GM21576 (cell line): Measurements from ENCODE around the gene SLC6A4.

Experiments
- ATAC-seq: cut with Tn5 transposase; IDR thresholded peaks from one replicate; pipeline ENCODE4 v1.9.1; 2021; ENCODE audit warnings: mild to moderate bottlenecking, moderate library complexity; ENCODE audit not compliant: unreplicated experiment

SLC6A4 gene

DNA sequence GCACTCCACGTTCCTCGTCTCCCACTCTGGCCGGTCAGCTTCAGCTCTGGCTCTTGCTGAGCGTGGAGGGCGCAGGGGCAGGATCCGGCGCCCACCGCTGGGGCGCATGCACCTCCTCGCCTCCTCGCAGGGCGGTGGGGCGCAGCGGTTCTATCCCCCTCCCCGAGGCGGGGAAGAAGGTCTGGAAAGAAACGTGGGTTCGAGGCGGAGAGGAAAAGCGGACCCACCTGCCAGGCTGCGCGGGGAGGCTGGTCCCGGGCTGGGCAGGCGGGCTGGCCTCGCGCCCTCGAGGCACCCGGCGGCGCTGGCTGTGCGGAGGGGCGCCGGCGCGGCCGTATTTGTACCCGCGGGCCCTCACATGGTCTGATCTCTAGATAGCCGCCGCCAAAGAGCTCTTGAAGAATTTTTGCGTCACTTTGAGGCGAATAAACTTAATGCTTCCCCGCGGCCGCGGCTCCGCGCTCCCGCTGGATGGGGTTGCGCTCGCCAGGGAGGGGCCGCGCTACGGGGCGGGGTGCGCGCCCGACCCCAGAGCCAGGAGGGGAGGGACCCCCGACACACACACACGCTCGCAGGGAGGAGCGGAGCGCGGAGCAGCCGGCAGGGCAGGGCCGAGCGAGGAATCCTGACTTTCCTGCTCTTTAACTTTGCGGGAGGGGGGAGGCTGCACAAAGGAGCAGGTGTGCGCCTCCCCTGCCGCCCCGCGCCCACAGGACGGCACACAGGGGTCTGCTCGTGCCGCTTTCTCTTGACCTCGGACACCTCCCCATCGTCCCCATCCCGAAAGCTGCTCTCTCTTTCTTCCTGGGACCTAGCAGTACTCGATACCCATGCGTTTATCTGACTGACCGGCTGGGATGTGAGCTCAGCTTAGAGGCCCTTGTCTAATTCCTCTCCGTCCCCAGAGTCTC is at the start of gene SLC6A4:
Gene SLC6A4, minus strand, starts transcription at position 312 of the 911 bp plus-strand sequence. CDS start 13,739 bp downstream, outside the sequence.
- ATAC-seq: no peak

DNA sequence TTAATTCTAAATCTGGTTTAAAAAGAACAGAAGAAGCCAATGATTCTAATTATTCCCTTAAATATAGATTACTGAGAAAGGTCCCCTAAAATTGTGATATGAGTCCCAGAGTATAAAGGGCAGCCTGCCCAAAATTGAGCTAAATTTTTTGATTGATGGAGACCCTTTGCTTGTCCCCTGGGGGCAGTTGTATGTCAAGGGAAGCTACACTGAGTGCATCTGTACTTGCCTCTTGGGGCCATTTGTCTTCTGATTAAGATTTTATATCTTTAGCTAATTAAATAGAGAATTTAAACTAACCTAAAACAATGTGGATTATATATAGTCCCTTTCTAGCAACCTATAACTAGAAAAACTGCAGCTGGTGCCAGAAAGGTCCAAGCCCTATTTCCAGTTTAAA is 43.7 kb upstream of the SLC6A4 start:
- ATAC-seq: no peak

DNA sequence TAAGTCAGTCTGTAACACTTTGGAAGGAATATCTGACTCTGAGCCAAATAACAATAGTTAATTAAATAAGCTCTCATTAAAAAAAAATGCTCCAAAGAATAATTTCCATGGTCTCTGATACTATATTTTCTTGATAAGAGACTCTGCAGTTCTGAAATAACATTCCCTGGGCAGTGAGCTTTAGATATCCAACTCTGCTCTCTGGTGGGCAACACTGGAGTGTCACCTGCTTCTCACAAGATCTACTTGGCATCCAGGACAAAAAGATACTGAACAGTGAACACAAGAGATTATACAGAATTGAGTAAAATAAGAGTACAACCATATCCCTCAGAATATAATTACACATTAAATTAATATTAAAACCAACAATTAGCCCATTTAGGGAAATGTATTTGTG is 42.5 kb upstream of the SLC6A4 start:
- ATAC-seq: no peak

DNA sequence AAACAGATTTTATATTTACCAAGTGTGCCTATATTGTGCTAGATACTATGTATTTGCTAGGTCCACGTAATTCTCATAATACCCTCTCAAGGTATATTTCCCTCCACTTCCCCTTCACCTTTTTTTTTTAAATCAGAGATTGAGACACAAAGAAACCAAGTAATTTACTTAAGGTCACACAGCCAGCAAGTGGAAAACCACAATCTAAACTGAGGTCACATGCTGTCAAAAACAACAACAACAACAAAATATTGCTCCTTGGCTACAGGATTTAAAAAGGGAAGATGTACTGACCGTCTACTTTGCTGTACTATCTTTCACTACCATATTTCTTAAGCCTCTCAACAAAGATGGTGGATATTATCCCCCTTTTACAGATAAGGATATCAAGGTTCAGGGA is 40.4 kb upstream of the SLC6A4 start:
- ATAC-seq: no peak

DNA sequence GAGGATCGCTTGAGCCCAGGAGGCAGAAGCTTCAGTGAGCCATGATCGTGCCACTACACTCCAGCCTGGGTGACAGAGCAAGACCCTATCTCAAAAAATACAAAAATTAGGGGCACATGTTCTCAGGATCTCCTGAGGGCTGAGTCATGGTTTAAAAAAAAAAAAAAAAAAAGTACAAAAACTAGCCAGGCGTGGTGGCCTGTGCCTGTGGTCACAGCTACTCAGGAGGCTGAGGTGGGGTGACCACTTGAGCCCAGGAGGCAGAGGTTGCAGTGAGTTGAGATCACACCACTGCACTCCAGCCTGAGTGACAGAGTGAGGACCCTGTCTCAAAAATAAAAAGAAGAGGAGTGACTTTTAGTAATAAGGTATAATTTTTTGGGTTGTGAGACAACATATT is 39.4 kb upstream of the SLC6A4 start:
- no peak for ATAC-seq

DNA sequence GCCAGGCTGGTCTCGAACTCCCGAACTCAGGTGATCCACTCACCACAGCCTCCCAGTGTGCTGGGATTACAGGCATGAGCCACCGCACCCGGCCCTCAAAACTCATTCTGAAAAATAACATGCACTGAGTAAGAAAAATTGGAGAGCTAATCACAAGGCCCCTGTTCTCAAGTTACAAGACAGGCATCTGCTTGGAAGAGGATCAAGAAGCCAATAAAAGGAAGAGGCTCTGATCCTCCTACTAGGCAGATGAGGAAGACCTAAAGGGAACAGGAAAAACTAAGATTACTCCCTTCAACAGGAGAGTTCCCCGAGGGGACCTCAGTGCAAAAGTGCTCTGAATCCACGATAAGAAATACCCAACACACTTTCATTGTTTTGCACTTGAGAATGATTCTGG is 37.9 kb upstream of the SLC6A4 start:
- ATAC-seq: no peak

DNA sequence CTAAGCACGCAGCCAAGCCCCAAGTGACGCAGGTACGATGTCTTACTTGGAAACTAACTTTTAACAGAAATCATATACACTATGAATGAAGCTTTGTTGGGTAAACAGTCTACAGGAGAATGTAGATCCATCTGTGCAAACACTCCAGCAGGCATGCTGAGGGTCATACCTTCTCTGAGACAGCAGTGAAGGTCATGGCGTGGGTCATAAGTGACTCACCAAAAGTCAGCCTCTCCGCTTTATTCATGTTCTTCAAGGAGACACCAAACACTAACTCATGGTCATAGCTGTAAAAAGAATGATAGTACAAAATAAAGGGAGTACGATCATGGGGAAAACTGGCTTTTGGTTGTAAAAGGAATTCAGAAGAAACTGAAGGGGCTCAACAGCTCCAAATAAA is 35.6 kb upstream of the SLC6A4 start:
- ATAC-seq: no peak

DNA sequence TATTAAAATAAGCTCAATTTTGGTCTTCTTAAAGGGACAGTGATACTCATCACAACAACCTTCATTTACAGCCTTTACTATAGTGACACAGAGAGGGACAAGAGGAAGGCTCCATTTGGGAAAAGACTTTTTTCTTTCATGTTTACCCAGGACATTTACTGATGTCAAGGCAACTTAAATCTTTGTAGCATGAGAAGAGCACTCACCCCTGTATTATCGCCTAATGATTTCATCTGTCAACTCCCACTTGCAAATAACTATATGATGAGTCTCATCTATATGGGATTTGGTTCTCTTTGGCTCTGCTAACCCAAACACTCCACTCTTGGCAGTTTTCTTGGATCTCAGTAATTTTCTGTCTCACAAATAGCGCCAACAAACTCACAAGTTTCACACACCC is 32.1 kb upstream of the SLC6A4 start:
- no peak for ATAC-seq

DNA sequence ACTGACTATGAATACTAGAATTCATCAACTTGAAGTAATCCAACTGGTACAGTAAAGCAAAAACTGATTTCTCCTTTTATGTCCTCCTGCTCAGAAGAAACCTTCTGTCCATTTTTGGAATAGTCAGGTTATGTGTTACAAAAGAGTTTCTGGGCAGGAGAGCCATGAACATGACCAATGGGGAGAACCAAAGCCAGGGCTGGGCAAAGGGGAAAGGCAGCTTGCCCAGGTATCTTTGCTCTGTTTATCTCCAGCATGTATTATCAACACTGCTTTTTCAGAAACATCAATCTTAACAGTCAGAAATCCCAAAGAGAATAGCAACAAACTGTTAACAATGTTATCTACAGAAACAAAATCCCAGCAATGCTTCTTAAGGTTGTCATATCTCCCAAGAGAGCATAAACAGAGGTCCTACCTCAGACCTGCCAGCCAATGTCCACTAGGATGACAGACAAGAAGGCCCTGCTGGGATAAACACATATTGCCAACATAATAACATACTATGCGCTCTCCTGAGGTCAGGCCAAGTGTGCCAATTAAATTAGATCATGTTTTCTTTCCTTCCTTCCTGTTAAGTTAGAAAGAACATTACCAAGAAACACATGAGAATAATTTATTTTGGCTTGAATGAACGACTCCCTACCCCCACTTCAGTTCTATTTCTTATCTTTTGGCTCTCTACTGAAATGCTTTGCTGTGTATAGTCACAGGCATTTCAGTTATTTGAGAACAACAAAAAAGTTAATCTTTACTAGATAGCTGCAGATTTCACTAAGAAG is 28.2 kb upstream of the SLC6A4 start:
- no peak for ATAC-seq

DNA sequence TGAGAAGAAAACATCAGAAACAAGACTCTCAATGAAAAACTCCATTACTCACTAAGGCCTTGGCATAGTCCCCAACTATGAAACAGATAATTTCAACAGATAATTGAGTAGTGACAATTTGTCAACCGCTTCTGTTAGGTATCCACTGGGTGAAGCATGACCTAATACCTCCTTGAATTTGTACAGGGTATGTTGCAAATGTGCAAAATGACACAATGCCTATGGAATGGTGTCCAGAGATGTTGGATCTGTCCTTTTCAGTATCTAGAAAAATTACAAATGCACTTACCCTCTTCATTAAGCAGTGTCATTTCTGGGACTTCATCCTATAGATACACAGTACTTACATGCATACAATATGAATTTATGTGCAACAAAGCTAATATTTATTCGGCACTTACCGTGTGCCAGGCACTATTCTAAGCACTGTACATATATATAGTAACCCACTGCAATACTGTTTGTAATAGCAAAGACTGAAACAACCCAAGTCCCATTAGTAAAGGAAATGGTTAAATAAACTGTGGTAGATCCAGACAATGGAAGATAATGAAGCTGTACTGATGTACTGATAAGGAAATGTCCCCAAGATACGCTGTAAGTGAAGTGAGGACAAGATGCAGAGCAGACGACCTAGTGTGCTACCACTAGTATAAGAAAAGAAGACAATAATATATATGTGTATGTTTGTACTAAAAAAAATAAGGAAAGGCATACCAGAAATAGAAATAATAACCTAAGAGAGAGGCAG is 21.4 kb upstream of the SLC6A4 start:
- ATAC-seq: no peak

DNA sequence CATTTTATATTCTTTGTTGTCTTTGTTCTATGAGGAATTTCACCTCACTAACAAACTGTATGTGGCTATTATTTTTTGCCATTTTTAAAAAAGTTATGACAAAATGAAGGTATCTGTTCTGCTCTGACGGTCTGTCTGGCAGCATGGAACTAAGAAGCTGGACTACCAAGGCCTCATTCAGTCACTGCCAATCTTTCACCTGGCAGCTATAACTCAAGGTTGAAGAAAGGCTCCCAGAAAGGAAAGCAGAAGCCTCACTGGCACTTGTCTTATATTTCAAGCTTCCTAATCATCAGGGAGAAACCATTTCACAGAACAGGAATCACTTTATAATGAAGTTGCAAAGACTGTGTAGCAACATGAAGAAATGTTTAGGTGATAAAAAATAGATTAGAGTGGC is 18.7 kb upstream of the SLC6A4 start:
- no peak for ATAC-seq

DNA sequence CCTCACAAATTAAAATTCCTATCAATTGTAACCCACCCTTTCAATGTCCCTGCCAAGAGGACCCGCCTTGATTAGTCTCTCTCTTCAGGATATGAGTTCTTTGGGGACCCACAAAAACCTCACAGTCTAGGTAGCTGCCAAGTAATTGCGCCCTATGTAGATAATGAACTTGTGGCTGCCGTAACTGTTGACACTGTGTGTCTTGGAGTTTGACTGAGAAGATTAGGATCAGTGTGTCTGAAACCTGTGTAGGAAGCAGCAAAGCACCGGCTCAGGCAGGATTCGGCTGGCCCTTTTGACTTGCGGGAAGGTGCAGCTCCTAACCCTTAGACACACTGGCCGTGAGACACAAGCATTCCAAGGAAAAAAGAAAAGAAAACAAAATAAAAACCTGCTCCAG is 17.8 kb upstream of the SLC6A4 start:
- ATAC-seq: no peak

DNA sequence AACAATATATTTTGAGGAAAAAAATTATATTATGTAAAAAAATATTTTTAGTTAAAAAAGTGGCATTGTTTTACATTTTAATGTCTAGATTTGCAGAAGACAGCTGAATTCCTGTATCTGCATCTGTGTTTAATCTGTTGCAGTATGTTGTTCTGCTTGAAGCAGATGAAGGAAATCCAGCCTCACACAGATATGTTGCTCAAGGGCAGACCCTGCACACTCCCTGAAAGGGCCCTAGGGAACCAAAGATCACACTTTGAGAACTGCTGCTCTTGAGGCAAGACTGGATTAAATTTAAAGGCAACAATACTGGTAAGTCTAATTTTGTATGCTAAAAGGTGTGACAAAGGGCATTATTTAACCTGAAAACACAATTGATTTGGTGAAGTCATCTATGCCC is 16.4 kb upstream of the SLC6A4 start:
- no peak for ATAC-seq

DNA sequence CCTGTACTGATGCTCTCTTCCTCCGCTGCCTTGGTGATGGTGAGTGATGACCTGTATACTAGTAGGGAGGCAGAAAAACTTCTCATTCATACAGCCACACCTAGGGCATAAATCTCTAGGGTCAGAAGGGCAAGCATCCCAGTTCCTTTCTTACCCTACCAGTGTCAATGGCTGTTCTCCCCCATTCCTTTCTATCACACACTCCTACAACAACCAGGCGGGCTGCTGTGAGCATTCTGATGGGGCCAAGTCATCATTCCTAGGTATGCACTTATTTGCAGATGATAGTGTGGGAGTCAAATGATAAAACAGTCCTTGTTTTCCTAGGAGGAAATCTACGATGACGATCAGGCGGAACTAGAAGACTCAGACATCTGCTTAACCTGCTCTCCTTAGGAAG is 14.0 kb upstream of the SLC6A4 start:
- no peak for ATAC-seq

DNA sequence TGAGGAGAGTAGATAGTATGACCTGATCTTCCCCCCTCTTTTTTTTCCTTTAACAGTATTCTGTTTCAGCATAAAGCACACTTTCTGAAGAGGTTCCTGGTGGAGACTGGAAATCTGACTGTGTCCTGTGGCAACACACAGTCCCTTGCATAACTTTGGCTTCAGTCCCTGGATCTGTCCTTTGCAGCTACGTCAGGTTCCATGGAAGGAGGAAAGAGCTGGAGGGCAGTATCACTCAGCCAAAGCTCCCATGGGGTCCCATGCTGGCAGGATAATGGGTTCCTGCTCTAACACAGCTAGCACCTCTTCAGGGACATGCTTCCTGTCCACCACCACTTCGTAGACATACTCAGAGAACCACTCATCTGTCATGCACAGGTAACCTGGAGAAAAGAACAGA is 13.3 kb upstream of the SLC6A4 start:
- ATAC-seq: no peak

DNA sequence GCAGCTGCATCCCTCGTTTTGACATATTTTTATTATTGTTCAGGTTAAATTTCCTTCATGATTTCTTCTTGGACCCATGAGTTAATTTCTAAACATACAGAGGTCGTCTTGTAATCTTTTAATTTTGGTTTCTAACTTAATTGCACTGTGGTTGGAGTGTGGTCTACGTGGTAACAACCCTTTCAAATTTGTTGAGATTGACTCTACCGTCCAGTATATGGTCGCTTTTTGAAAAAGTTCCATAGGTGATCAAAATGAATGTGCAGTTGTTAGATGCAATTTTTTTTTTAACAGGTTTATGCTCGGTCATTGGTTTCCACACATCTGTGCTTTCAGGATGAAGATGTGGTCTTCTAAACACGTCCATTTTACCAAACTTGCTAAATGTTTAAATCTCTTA is 11.0 kb upstream of the SLC6A4 start:
- no peak for ATAC-seq

DNA sequence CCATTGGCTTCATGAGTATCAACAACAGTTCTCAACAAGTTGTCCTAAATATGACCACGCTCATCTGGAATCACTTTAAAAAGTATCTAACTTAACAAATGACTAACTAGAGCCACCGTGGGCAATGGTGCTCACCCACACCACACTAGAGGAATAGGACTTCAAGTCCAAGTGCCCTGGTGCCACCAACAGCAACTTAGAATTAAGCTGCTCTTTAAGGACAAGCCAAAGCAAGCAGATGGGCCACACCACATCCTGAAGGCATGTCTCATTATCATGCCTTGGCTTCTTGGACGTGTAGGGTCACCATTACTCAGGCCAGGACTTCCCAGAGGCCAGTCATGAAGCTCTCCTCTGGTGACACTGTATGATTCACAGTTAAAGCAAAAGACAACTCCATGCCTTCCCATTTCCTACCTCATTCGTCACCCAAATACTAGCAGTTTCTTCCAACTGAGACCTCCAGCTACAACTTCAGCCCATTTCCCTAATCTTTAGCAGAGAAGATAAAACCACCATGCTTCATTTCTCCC is 9.4 kb upstream of the SLC6A4 start:
- ATAC-seq: no peak

DNA sequence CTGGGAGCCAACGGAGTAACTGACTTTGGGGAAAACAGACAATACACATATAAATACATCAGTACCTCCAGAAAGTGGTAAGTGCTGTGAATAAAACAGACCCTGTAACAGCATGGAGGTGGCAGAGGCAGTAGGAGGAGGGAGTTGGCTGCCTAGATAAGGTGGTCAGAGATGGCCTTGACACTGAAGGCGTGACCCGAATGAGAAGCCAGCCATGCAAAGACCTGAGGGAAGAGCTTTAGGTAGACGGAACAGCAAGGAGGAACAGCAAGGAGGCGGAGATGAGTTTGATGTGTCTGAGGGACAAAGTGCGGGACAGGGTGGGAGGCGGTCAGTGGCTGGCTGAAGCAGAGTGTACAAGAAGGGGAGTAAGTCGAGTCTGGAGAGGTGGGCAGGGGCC is 8.1 kb upstream of the SLC6A4 start:
- ATAC-seq: no peak

DNA sequence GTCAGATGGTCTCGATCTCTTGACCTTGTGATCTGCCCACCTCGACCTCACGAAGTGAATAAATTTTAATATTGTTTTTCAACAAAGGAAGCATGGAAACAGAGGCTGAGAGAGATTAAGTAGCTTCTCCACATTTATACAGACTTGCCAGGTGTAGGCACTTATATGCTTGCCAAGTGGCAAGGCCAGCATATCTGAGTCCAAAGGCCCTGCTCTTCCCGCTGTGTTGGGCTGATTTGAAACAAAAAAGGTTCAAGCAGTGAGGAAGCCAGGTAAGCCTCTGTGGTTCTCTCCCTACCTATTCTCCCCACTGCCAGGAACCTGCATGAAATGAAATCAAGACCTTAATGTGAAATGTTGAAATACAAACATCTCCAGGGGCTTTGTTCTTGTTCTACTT is 7.5 kb upstream of the SLC6A4 start:
- no peak for ATAC-seq

DNA sequence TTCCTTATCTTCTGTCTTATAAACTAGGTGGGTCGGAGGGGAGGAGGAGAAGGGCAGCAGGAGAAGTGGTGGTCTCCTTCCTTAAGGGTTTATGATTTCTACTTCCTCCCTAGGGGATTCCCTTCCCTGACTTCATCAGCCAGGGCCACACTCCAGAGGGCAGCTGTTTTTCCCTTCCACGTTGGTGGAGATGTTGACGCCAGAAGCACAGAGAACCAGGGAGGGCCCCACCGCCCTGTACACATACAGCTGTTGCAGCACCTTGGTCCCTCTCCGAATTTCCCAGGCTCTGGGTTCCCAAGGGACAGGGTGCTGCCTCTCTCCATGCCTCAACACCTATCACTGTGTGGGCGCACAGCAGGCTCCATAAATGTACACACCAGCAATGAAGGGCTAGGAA is 5.6 kb upstream of the SLC6A4 start:
- no peak for ATAC-seq

DNA sequence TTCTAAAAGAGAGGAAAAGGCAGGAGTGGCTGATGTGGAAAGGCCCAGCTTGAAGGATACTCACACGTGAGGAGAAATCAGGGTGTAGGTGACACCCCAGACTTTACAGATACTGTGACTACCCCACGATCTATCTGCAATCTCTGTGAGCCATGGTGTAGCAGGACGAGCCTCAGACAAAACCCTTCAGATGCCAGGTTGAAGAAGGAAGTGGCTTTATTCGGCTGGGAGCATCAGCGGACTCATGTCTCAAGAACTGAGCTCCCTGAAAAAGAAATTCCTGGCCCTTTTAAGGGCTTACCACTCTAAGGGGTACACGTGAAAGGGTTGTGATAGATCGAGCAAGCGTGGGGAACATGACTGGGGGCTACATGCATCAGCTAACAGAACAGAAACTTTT is 4.7 kb upstream of the SLC6A4 start:
- no peak for ATAC-seq
